GM23338 (cell line): ENCODE data around the gene ACAD11. TPM values are rescaled to one million over a fixed set of nuclear protein-coding genes. Genes with fewer than 3 reads are reported as not detected.
A peak's percentile ranks its signal among the peaks of the same experiment; 100 is the strongest.

Source experiments
- ATAC-seq: fragments of 200-7000 bp; cut with Tn5 transposase; 3 replicates; pipeline ENCODE4 v1.9.1; 2020
- DNase-seq: peaks from one replicate; pipeline ENCODE4 v3.0.0-alpha.2; 2015; ENCODE audit warnings: low spot score
- H2AFZ ChIP-seq: fragments of 200-600 bp; sonication (generic); 2 replicates; pipeline ENCODE4 v1.8.0; 2016; ENCODE audit warnings: antibody characterized with exemption, mild to moderate bottlenecking, moderate library complexity
- H3F3A ChIP-seq: fragments of 200-600 bp; sonication (generic); replicated peaks from 2 replicates; pipeline ENCODE4 v1.8.0; 2017; ENCODE audit warnings: antibody characterized with exemption, mixed run types, low read depth
- H3K27ac ChIP-seq: fragments of 200-600 bp; sonication (generic); 2 replicates; pipeline ENCODE4 v1.6.1; 2016; ENCODE audit warnings: low read depth
- H3K27me3 ChIP-seq: fragments of 200-600 bp; sonication (generic); 2 replicates; pipeline ENCODE4 v1.8.0; 2016; ENCODE audit warnings: mild to moderate bottlenecking, mixed run types, moderate library complexity; ENCODE audit not compliant: insufficient read depth
- H3K36me3 ChIP-seq: fragments of 200-600 bp; sonication (generic); 2 replicates; pipeline ENCODE4 v1.8.0; 2016; ENCODE audit warnings: mild to moderate bottlenecking; ENCODE audit not compliant: insufficient read depth
- H3K4me1 ChIP-seq: fragments of 200-600 bp; sonication (generic); 2 replicates; pipeline ENCODE4 v1.8.0; 2016; ENCODE audit warnings: mild to moderate bottlenecking, moderate library complexity; ENCODE audit not compliant: insufficient read depth
- H3K4me2 ChIP-seq: fragments of 200-600 bp; sonication (generic); 2 replicates; pipeline ENCODE4 v1.7.1; 2017; ENCODE audit warnings: mixed run types
- H3K4me3 ChIP-seq: fragments of 200-600 bp; sonication (generic); 2 replicates; pipeline ENCODE4 v1.6.1; 2016; ENCODE audit warnings: mixed run types
- H3K79me2 ChIP-seq: fragments of 200-600 bp; sonication (generic); replicated peaks from 2 replicates; pipeline ENCODE4 v1.8.0; 2017; ENCODE audit warnings: mild to moderate bottlenecking; ENCODE audit not compliant: insufficient read depth
- H3K9me2 ChIP-seq: fragments of 200-600 bp; sonication (generic); 2 replicates; pipeline ENCODE4 v1.8.0; 2017; ENCODE audit not compliant: insufficient read depth
- H4K20me1 ChIP-seq: fragments of 200-600 bp; sonication (generic); replicated peaks from 2 replicates; pipeline ENCODE4 v1.8.0; 2017; ENCODE audit warnings: mild to moderate bottlenecking; ENCODE audit not compliant: insufficient read depth
- H3K27ac Mint-ChIP-seq: 2 replicates; pipeline ENCODE4 v1.8.0; 2020; ENCODE audit warnings: inconsistent platforms, mild to moderate bottlenecking, moderate library complexity, mixed read lengths
- H3K27me3 Mint-ChIP-seq: 3 replicates; pipeline ENCODE4 v1.8.0; 2022; ENCODE audit warnings: low read depth, mild to moderate bottlenecking, moderate library complexity, mixed read lengths, inconsistent platforms; ENCODE audit not compliant: insufficient read depth, poor library complexity
- H3K36me3 Mint-ChIP-seq: 3 replicates; pipeline ENCODE4 v1.8.0; 2021; ENCODE audit warnings: low read depth, mild to moderate bottlenecking, inconsistent platforms, moderate library complexity, mixed read lengths
- H3K4me1 Mint-ChIP-seq: 3 replicates; pipeline ENCODE4 v1.8.0; 2020; ENCODE audit warnings: mild to moderate bottlenecking, inconsistent platforms, mixed read lengths
- H3K4me3 Mint-ChIP-seq: 3 replicates; pipeline ENCODE4 v1.8.0; 2021; ENCODE audit warnings: moderate library complexity, mild to moderate bottlenecking, inconsistent platforms, mixed read lengths
- H3K9me3 Mint-ChIP-seq: 3 replicates; pipeline ENCODE4 v1.8.0; 2020; ENCODE audit warnings: moderate library complexity, mild to moderate bottlenecking, inconsistent platforms, mixed read lengths
- CREB1 ChIP-seq: fragments of 250-450 bp; sonication (Bioruptor Pico); IDR thresholded peaks from 2 replicates; pipeline ENCODE4 v1.5.0; 2020; ENCODE audit warnings: low read depth, mild to moderate bottlenecking, moderate library complexity
- CTCF ChIP-seq, 2 experiments: fragments of 200-600 bp in 1 of 2; sonication (generic) in 1 of 2; conservative IDR thresholded peaks; 2 replicates each; pipeline versions ENCODE4 v1.5.1 to v1.6.1; 2016 to 2017; ENCODE audit warnings: antibody characterized with exemption in 2 of 2, low read depth in 2 of 2, mild to moderate bottlenecking in 2 of 2, moderate library complexity in 1 of 2
- ETS1 ChIP-seq: IDR thresholded peaks from 2 replicates; pipeline ENCODE4 v1.6.1; 2016; ENCODE audit warnings: antibody characterized with exemption
- EZH2 ChIP-seq: fragments of 200-600 bp; sonication (generic); IDR thresholded peaks from one replicate; pipeline ENCODE4 v1.8.0; 2017; ENCODE audit warnings: antibody characterized with exemption, mild to moderate bottlenecking, low read depth; ENCODE audit not compliant: unreplicated experiment
- EZH2phosphoT487 ChIP-seq: fragments of 200-600 bp; sonication (generic); IDR thresholded peaks from one replicate; pipeline ENCODE4 v1.8.1; 2018; ENCODE audit warnings: antibody characterized with exemption; ENCODE audit not compliant: unreplicated experiment
- JUNB ChIP-seq: IDR thresholded peaks from one replicate; pipeline ENCODE4 v1.6.1; 2016; ENCODE audit warnings: antibody characterized with exemption; ENCODE audit not compliant: unreplicated experiment
- NANOG ChIP-seq: IDR thresholded peaks from 2 replicates; pipeline ENCODE4 v1.6.1; 2016; ENCODE audit warnings: antibody characterized with exemption, borderline replicate concordance
- POLR2AphosphoS5 ChIP-seq: IDR thresholded peaks from 2 replicates; pipeline ENCODE4 v1.6.1; 2016; ENCODE audit warnings: antibody characterized with exemption, low read depth
- REST ChIP-seq: IDR thresholded peaks from one replicate; pipeline ENCODE4 v1.6.1; 2018; ENCODE audit warnings: antibody characterized with exemption; ENCODE audit not compliant: unreplicated experiment
- STAT1 ChIP-seq: IDR thresholded peaks from one replicate; pipeline ENCODE4 v1.6.1; 2016; ENCODE audit warnings: antibody characterized with exemption; ENCODE audit not compliant: unreplicated experiment
- ZNF114 ChIP-seq: fragments of 250-450 bp; sonication (Bioruptor Pico); IDR thresholded peaks from 2 replicates; pipeline ENCODE4 v1.5.0; 2020; ENCODE audit warnings: mild to moderate bottlenecking, moderate library complexity
- ZNF331 ChIP-seq: fragments of 250-450 bp; sonication (Bioruptor Pico); IDR thresholded peaks from 2 replicates; pipeline ENCODE4 v1.5.0; 2020; ENCODE audit warnings: low read depth, mild to moderate bottlenecking, moderate library complexity
- ZNF462 ChIP-seq: fragments of 250-450 bp; sonication (Bioruptor Pico); IDR thresholded peaks from 2 replicates; pipeline ENCODE4 v1.5.0; 2020; ENCODE audit warnings: mild to moderate bottlenecking, moderate library complexity
- polyA plus RNA-seq: library from polyadenylated mRNA; unstranded; fragments of >200 nt; fragmentation: Nextera tagmentation; extraction: Ambion mirVana; gene quantifications from 2 replicates; pipeline ENCODE4 v1.2.1, GENCODE V29; 2016
- total RNA-seq: library from RNA; depleted of rRNA; stranded (reverse); fragments of >200 nt; shearing (Covaris generic); gene quantifications from 2 replicates; pipeline ENCODE4 v1.2.3, GENCODE V29; 2014

Gene ACAD11
- total and polyA plus RNA-seq, 2 experiments from 2014 or later: 11.4 to 17.1 TPM

GRCh38 chr3:132657869-132658747, 1.5 kb downstream of the ACAD11 start:
- no peak for ATAC-seq
- H3K36me3 Mint-ChIP-seq: no peaks in the 10 kb centered on the region
- no peaks in the 10 kb centered on the region for H3K9me3 Mint-ChIP-seq
- H3K4me2 ChIP-seq: peak overlapping the region; percentile 94; the same call in 1 of the 2 replicates
- TF ChIP-seq ETS1 (no peak), ZNF462 (CRISPR knock-in tag) (no peak), EZH2 (no peak), ZNF114 (no peak), EZH2phosphoT487 (no peak), POLR2AphosphoS5 (no peak), CTCF (conservative IDR thresholded peaks at IDR 0.05; ENCODE audit: low read depth in 2 of 2) (no peak), ZNF331 (CRISPR knock-in tag) (no peak), REST (no peak), JUNB (no peak), STAT1 (no peak), CREB1 (CRISPR knock-in tag) (no peak), NANOG (no peak)
- H3K36me3 ChIP-seq: no peaks in the 10 kb centered on the region
- H3F3A ChIP-seq: no peaks in the 10 kb centered on the region
- no peak overlapping the region for H3K27ac ChIP-seq
- peaks cover 12% of the 10 kb centered on the region; the same call in 2 of the 3 replicates for H3K4me1 Mint-ChIP-seq
- peak overlapping the region; percentile 89 for H3K4me3 ChIP-seq
- peaks cover 28% of the 10 kb centered on the region for H3K79me2 ChIP-seq
- H3K4me3 Mint-ChIP-seq: peak overlapping the region; percentile 98
- H4K20me1 ChIP-seq: no peaks in the 10 kb centered on the region
- no peaks in the 10 kb centered on the region for H3K27me3 Mint-ChIP-seq
- no peaks in the 10 kb centered on the region for H3K9me2 ChIP-seq
- no peak overlapping the region for H2AFZ ChIP-seq
- no peak for DNase-seq
- H3K27me3 ChIP-seq: no peaks in the 10 kb centered on the region
- no peak overlapping the region for H3K27ac Mint-ChIP-seq
- no peaks in the 10 kb centered on the region; the same call in 1 of the 2 replicates for H3K4me1 ChIP-seq
